Lower leg skin (tissue), 4 donors: ENCODE measurements around the gene LMNB1. TPM values are rescaled to one million over a fixed set of nuclear protein-coding genes. Genes with fewer than 3 reads are reported as not detected.

Source experiments
- DNase-seq, 2 donors: peaks; one replicate each; pipeline ENCODE4 v3.0.0-alpha.2; 2019; ENCODE audit warnings: low spot score in 2 of 2
- H3K4me3 ChIP-seq: fragments of 200-600 bp; sonication (generic); 2 replicates; pipeline ENCODE4 v1.5.1; 2017; ENCODE audit warnings: mild to moderate bottlenecking, low read depth; ENCODE audit not compliant: poor library complexity, severe bottlenecking
- POLR2A ChIP-seq, 2 donors: fragments of 450-650 bp; IDR thresholded peaks; one replicate each; pipeline ENCODE4 v1.6.1; 2016 to 2017; ENCODE audit warnings: antibody characterized with exemption in 2 of 2, mild to moderate bottlenecking in 1 of 2, moderate library complexity in 1 of 2
- WGBS, 2 donors: methylation state at CpG; one replicate each; pipeline ENCODE4 v1.1.5; 2018; 5-methylcytosine and 5-hydroxymethylcytosine counted together
- intact Hi-C: fragments of 100-400 bp; cut with DNase I; formaldehyde crosslinking; loops from one replicate; pipeline ENCODE4 v1.15.0; 2023; ENCODE audit warnings: low total_unique reads
- total RNA-seq, 4 donors: library from RNA; depleted of rRNA; stranded (reverse); fragments of >200 nt; gene quantifications; one replicate each; pipeline ENCODE4 v1.1.0, GENCODE V29; 2016
- TF ChIP-seq, protein P1 (sequence below), 3 donors: fragments of 450-650 bp; IDR thresholded peaks; one replicate each; pipeline ENCODE4 v1.5.1; 2016; ENCODE audit warnings: antibody characterized with exemption in 3 of 3, mild to moderate bottlenecking in 3 of 3, moderate library complexity in 2 of 3

Gene LMNB1
- total RNA-seq, 4 donors from 2014 or later: 9.2 to 20.7 (median 9.9) TPM

GRCh38 chr5:126881821-126882600 lies 105.1 kb downstream of the LMNB1 start:
- TF ChIP-seq, protein P1, sequence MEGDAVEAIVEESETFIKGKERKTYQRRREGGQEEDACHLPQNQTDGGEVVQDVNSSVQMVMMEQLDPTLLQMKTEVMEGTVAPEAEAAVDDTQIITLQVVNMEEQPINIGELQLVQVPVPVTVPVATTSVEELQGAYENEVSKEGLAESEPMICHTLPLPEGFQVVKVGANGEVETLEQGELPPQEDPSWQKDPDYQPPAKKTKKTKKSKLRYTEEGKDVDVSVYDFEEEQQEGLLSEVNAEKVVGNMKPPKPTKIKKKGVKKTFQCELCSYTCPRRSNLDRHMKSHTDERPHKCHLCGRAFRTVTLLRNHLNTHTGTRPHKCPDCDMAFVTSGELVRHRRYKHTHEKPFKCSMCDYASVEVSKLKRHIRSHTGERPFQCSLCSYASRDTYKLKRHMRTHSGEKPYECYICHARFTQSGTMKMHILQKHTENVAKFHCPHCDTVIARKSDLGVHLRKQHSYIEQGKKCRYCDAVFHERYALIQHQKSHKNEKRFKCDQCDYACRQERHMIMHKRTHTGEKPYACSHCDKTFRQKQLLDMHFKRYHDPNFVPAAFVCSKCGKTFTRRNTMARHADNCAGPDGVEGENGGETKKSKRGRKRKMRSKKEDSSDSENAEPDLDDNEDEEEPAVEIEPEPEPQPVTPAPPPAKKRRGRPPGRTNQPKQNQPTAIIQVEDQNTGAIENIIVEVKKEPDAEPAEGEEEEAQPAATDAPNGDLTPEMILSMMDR (IDR thresholded peaks at IDR 0.05): no peak
- TF ChIP-seq POLR2A (IDR thresholded peaks at IDR 0.05): no peak
- whole genome bisulfite sequencing, 2 donors: 74 to 78% methylated on average over 5 of the region's 5 CpGs
- H3K4me3 ChIP-seq: no peak overlapping the region
- intact Hi-C loops: no loop called here
- DNase-seq: no peak

- 86 to 95% methylated on average over 2 of the region's 2 CpGs for WGBS, 2 donors
- DNase-seq: no peak
- intact Hi-C loops: no loop called here
- no peak for TF ChIP-seq POLR2A (IDR thresholded peaks at IDR 0.05)
- TF ChIP-seq, protein P1 (IDR thresholded peaks at IDR 0.05): no peak
- H3K4me3 ChIP-seq: no peak overlapping the region
These were observed 106.8 kb downstream of the LMNB1 start for GRCh38 chr5:126883564-126884245.

DNA sequence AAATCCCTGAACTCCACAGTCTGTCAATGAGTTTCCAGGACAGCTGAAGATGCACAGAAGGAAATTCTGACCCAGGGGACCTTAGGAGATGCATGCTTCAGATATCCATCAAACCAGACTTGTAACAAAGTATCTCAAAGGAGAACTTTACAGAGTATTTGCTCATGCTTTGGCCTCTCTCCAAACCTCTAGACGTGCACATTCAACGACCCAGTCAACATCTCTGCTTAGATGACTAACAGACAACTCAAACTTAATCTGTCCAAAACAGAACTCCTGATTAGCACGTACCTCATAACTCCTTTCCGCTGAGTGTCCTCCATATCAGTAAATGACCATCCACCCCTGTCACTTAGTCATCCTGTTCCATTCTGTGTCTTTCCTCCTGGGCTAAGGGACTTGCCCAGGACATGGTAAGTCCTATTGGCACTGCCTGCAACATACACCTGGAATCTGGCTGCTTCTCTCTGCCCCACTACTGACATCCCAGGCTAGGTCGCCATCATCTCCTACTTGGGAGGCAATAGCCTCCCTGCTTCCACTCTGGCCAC lies 107.4 kb downstream of the LMNB1 start:
- DNase-seq: no peak
- no peak for TF ChIP-seq POLR2A (IDR thresholded peaks at IDR 0.05)
- intact Hi-C loops: no loop called here
- 52 to 57% methylated on average over 5 of the region's 5 CpGs for WGBS, 2 donors
- H3K4me3 ChIP-seq: no peak overlapping the region

Other genes starting within 250 kb of the LMNB1 start
- gene ALDH7A1, start 181.9 kb upstream of the LMNB1 start, total RNA-seq: 10 to 100 TPM; 26.1 to 36.2 (median 31.4) TPM
- 10 to 100 TPM; 31.4 to 38.0 (median 36.3) TPM for gene PHAX, start 176.2 kb upstream of the LMNB1 start, total RNA-seq